GM18499 (cell line): ENCODE measurements around the gene TP53I11.

Experiments
- ATAC-seq: cut with Tn5 transposase; IDR thresholded peaks from one replicate; pipeline ENCODE4 v1.9.1; 2021; ENCODE audit warnings: moderate number of reproducible peaks; ENCODE audit not compliant: insufficient read depth, unreplicated experiment

TP53I11 gene

GRCh38 chr11:44960200-44960845, 9.6 kb upstream of the TP53I11 start:
- ATAC-seq: no peak

- no peak for ATAC-seq
Observed at GRCh38 chr11:44959064-44959463, 8.4 kb upstream of the TP53I11 start.

- no peak for ATAC-seq
Observed at GRCh38 chr11:44957776-44958564, 7.3 kb upstream of the TP53I11 start.

GRCh38 chr11:44957040-44957515, 6.4 kb upstream of the TP53I11 start:
- ATAC-seq: no peak

DNA sequence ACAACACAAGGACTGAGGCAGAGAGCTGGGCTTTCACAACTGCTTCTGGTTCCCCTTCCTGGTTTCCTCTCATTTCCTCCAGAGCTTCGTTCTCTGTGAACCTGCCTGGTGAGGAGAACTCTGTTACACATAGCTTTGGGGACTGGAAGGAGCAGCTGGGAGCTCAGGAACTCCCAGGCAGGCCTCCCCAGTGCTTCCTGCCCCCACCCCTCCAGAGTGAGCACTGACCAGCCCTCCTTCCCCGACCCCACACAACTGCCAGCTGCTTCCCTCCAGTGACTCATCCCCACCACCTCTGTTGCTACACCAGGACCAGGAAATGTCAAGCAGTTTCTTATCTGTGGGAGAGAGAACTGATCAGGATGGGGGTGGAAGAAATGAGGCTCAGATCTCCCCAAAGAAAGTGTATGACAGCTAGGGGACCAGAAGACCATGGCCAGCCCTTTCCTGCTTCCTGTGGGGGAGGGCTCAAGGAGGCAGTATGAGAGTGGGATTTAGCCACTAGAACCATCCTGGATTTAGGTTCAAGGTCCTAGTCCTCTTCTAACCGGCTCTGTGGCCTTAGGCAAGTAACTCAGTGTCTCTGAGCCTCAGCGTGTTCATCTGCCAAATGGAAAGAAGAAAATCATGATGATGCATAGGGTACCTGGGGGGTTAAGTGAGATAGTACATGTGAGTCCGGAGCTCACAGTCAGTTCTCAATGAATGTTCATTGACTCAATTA, 4.5 kb upstream of the TP53I11 start:
- ATAC-seq: no peak

- no peak for ATAC-seq
Observed at GRCh38 chr11:44954051-44954906, 3.6 kb upstream of the TP53I11 start.

- no peak for ATAC-seq
Observed at GRCh38 chr11:44952500-44953260, 2.0 kb upstream of the TP53I11 start.

GRCh38 chr11:44952082-44952481, 1.4 kb upstream of the TP53I11 start:
- no peak for ATAC-seq

DNA sequence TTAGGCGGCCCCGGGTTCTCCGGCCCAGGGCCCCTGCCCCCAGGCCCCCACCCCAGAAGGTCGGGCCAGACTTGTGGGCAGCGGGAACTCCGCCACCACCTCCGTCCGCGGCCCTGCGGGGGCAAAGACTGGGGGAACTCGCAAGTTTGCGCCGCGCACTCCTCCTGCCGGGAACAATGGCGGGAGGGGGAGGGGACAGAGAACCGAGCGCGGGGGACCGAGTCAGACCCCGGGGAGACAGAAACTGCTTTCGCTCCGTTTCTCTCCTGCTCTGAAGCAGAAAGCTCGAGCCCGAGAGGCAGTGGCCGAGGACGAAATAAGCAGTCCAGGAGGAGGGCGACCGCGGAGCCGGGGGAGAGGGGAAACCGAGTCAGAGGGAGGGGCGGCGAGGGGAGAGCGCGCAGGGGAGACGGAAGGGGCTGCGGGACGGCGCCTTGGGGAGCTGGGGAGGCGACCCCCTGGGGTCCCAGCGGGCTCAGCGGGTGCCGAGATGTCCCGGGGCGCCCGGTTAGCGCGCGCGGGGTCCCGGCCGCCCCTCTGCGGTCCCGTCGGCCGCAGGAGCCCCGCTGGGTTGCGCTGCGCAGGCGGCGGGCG, 555 bp downstream of the TP53I11 start:
- no peak for ATAC-seq

DNA sequence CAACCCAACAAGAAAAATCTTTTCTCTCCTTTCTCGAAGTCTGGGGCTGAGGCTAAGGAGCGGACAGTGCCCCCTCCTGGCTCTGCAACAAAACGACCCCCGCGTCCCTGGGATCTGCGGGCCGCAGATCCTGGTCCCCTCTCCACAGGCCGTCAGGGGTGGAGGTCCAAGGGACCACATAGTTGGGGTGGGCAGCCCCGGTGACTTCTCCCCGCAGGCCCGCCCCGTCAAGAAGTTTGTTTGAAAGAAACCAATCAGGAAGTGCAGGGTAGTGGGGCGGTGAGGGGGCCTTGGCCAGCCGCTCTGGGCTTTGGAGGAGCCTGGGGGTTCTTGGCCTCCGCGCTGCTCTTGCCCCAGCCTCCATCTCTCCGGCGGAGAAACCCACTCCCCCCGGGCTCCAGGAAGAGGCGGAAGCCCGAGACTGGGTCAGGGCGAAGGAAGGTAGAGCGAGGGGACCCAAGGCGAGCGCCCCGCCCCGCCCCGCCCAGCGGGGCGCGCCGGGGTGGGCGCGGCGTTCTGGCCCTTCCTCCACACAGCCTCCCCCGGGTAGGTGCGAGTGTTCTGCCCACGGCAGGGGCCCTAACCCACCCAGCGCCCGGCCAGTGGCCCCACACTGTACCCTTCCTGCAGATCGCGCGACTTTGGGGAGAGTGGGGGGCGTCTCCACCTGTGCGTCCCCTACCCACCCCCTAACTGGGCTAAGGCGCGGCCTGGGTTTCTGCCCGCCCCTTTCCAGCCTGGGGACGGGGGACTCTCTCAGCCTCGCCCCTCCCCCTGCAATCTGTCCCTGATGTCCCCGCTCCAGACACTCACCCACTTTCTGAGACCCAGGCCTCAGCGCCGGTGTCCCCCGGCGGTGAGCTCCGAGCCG, 1.3 kb downstream of the TP53I11 start:
- no peak for ATAC-seq

GRCh38 chr11:44948155-44948554, 2.5 kb downstream of the TP53I11 start:
- no peak for ATAC-seq

DNA sequence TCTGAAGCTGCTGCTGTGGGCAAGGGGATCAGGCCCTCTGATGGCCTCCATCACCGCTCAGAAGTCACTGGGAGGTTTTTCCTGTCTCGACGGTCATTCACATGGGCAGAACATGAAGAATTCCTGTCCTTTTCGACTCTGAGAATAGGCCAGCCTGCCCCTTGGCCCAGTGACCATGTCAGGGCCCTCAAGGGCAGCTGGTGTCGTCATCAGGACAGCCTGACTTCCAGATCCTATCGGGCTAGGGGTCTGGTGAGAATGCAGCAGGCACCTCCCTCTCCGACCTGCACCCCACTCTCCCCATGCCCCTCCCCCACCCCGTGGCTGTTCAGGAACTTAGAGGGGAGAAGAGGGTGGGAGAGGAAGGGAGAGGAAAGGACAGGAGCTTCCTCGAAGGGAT, 3.6 kb downstream of the TP53I11 start:
- no peak for ATAC-seq

DNA sequence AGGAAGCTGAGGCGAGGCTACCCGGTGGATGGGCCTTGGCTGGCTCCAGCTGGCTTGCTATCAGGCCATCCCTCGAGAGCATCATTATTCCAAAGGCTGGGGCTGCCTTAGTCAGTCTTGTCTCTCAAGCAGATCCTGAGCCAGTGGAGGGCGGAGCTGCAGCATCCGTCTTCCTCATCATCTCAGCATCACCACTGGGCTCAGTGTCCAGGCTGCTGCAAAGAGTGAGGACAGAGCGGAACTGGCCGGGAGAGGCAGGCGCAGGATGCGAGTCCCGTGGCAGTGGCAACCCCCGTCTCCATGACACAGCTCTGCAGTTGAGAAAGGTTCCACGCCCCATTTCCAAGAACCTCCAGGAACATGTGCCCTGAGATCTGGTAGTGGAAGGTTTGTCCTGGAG, 4.4 kb downstream of the TP53I11 start:
- no peak for ATAC-seq

- no peak for ATAC-seq
Observed at GRCh38 chr11:44945666-44946065, 5.0 kb downstream of the TP53I11 start.

DNA sequence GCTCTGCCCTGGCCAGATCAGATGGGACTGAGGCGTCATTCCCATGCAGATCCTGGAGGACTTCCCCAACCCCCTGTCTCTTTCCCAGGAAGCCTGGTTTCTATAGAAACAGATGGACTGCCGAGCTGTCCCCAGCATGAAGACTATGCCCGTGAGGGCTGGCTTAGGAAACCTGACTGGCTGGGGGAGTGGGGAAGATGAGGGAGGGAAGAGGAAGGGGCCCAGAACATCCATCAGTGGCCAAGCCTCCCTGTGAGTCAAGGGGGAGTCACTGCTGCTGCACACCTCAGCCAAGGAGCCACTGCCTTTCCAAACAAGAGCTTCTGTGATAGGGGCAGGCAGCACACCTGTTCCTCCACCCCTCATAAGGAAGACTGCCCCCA, 5.8 kb downstream of the TP53I11 start:
- ATAC-seq: no peak

DNA sequence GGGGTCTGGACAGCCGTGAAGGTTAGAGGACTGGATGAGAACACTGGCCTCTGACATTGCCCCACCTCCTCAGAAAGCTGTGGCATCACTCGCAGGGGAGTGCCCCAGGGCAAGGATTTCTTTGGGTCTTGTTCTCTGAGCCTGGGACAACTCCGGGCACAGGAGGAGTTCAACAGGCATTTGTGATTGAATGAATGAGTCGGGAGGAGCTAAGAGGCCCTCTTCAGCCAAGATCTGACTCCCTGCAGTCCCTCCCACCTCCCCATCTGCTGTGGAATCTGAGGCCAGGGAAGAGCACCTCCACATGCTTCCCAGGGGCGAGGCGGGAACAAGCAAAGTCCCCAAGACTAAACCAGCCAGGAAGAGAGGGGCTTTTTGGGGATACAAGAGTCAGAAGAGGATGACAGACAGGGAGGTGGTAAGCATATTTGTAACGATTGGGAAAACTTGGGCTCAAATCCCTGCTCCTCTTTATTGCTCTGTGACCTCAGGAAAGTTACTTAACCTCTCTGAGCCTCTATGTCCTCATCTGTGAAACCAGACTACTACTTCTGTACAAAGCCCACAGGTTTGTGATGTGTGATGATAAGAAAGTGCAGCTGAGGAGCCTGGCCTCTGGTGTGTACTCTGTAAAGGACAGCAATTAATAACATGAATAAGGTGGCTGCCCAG, 6.4 kb downstream of the TP53I11 start:
- ATAC-seq: no peak

- ATAC-seq: no peak
Observed at GRCh38 chr11:44943696-44944095, 7.0 kb downstream of the TP53I11 start.

- ATAC-seq: peak; percentile 61
Observed at GRCh38 chr11:44943118-44943517, 7.6 kb downstream of the TP53I11 start.
